Endodermal cell (in vitro differentiated cells): Measurements from ENCODE around the gene WNT8A. TPM values are rescaled to one million over a fixed set of nuclear protein-coding genes. Genes with fewer than 3 reads are reported as not detected.

Source experiments
- DNase-seq: peaks from one replicate; pipeline ENCODE4 v3.0.0-alpha.2; 2017
- H3K27ac ChIP-seq: 2 replicates; pipeline ENCODE4 v1.5.1; 2013; ENCODE audit warnings: mild to moderate bottlenecking, low read depth, low read length, moderate library complexity
- H3K27me3 ChIP-seq: 2 replicates; pipeline ENCODE4 v1.6.1; 2013; ENCODE audit warnings: mild to moderate bottlenecking, low read length, moderate library complexity; ENCODE audit not compliant: insufficient read depth, control insufficient read depth, poor library complexity, severe bottlenecking
- H3K36me3 ChIP-seq: 2 replicates; pipeline ENCODE4 v1.7.0; 2013; ENCODE audit warnings: mild to moderate bottlenecking, low read length, moderate library complexity; ENCODE audit not compliant: control insufficient read depth, insufficient read depth
- H3K4me1 ChIP-seq: one replicate; pipeline ENCODE4 v1.7.0; 2013; ENCODE audit warnings: low read length; ENCODE audit not compliant: control insufficient read depth, insufficient read depth
- H3K4me3 ChIP-seq: 2 replicates; pipeline ENCODE4 v1.5.1; 2013; ENCODE audit warnings: mild to moderate bottlenecking, low read length, moderate library complexity
- H3K9ac ChIP-seq: 2 replicates; pipeline ENCODE4 v1.6.1; 2013; ENCODE audit warnings: mild to moderate bottlenecking, low read length, moderate library complexity; ENCODE audit not compliant: poor library complexity, severe bottlenecking; ENCODE audit errors: extremely low read depth
- H3K9me3 ChIP-seq: 2 replicates; pipeline ENCODE4 v1.6.1; 2013; ENCODE audit warnings: mild to moderate bottlenecking, low read length, moderate library complexity; ENCODE audit not compliant: control insufficient read depth
- H3K27ac Mint-ChIP-seq: 2 replicates; pipeline ENCODE4 v1.8.0; 2020; ENCODE audit warnings: mixed read lengths
- H3K27me3 Mint-ChIP-seq: 2 replicates; pipeline ENCODE4 v1.8.0; 2021; ENCODE audit warnings: mild to moderate bottlenecking, mixed read lengths; ENCODE audit not compliant: insufficient read depth
- H3K36me3 Mint-ChIP-seq: 2 replicates; pipeline ENCODE4 v1.8.0; 2020; ENCODE audit warnings: low read depth, mixed read lengths
- H3K4me1 Mint-ChIP-seq: 2 replicates; pipeline ENCODE4 v1.8.0; 2020; ENCODE audit warnings: mixed read lengths
- H3K4me3 Mint-ChIP-seq: 2 replicates; pipeline ENCODE4 v1.8.0; 2020; ENCODE audit warnings: mild to moderate bottlenecking, moderate library complexity, mixed read lengths
- H3K9me3 Mint-ChIP-seq: 2 replicates; pipeline ENCODE4 v1.8.0; 2020; ENCODE audit warnings: mild to moderate bottlenecking, mixed read lengths
- CTCF ChIP-seq: fragments of 200-600 bp; sonication (generic); conservative IDR thresholded peaks from 2 replicates; pipeline ENCODE4 v1.5.0; 2021; ENCODE audit warnings: antibody characterized with exemption, mild to moderate bottlenecking
- WGBS, 2 experiments: methylation state at CpG; one replicate each; pipeline versions ENCODE4 v1.1.5 to v1.1.7; 2013; ENCODE audit warnings: missing lambda C conversion rate in 2 of 2, mixed read lengths in 1 of 2; ENCODE audit not compliant: insufficient coverage in 1 of 2, insufficient read length in 1 of 2; 5-methylcytosine and 5-hydroxymethylcytosine counted together
- total RNA-seq, 2 donors: library from RNA; stranded (reverse); fragmentation: NEBNext Ultra II Directional in 1 of 2; extraction: Animal tissue kit (Norgen Biotek cat#: 25700) in 1 of 2; gene quantifications; 2 replicates in 1 of 2; 3 replicates in 1 of 2; pipeline ENCODE4 v1.2.1, GENCODE V29; 2021

WNT8A gene
- total RNA-seq, 2 donors from 2014 or later, result 0.49 to 2.2 TPM

DNA sequence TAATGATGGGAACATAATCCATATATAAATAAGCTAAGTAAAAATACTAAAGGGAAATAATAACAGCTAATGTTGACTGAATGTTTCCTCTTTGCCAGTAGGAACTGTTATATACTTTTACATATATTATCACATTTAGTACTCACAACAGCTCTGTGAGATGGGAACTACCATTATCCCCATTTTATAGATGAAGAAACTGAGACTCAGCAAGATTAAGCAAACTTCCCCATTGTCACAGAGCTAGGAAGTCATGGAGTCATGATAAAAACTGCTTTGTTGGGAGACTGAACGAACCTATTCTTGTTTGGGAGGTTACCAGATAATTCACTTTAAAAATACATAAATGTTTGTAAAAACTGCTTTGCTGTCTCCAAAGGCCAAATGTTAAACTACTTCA, 23.4 kb downstream of the WNT8A start:
- TF ChIP-seq CTCF, result no peak
- Histone ChIP-seq H3K9me3 (no peaks in the 10 kb centered on the region), H3K27ac (no peak overlapping the region), H3K4me1 (peaks cover 5% of the 10 kb centered on the region), H3K36me3 (no peaks in the 10 kb centered on the region), H3K4me3 (no peak overlapping the region), H3K27me3 (no peaks in the 10 kb centered on the region), H3K9ac (no peak overlapping the region)
- 86% methylated on average over 1 of the region's 1 CpG; no CpG with 5 or more reads in 1 of the 2 experiments for WGBS, 2 experiments
- Mint-ChIP-seq H3K27ac (no peak overlapping the region), H3K36me3 (no peaks in the 10 kb centered on the region), H3K4me3 (no peak overlapping the region), H3K4me1 (peaks cover 32% of the 10 kb centered on the region), H3K27me3 (no peaks in the 10 kb centered on the region), H3K9me3 (no peaks in the 10 kb centered on the region)
- no peak for DNase-seq

GRCh38 chr5:138109463-138110265, 25.8 kb downstream of the WNT8A start:
- no peaks in the 10 kb centered on the region for H3K9me3 ChIP-seq
- no peak for TF ChIP-seq CTCF
- H3K4me3 ChIP-seq, result no peak overlapping the region
- no peaks in the 10 kb centered on the region for H3K36me3 ChIP-seq
- 83% methylated on average over 1 of the region's 1 CpG; no CpG with 5 or more reads in 1 of the 2 experiments for WGBS, 2 experiments
- H3K27ac ChIP-seq, result no peak overlapping the region
- Mint-ChIP-seq H3K27me3 (no peaks in the 10 kb centered on the region), H3K9me3 (no peaks in the 10 kb centered on the region), H3K4me1 (peaks cover 20% of the 10 kb centered on the region), H3K4me3 (no peak overlapping the region), H3K36me3 (no peaks in the 10 kb centered on the region), H3K27ac (no peak overlapping the region)
- no peak overlapping the region for H3K9ac ChIP-seq
- no peak for DNase-seq
- H3K27me3 ChIP-seq, result no peaks in the 10 kb centered on the region
- no peaks in the 10 kb centered on the region for H3K4me1 ChIP-seq

DNA sequence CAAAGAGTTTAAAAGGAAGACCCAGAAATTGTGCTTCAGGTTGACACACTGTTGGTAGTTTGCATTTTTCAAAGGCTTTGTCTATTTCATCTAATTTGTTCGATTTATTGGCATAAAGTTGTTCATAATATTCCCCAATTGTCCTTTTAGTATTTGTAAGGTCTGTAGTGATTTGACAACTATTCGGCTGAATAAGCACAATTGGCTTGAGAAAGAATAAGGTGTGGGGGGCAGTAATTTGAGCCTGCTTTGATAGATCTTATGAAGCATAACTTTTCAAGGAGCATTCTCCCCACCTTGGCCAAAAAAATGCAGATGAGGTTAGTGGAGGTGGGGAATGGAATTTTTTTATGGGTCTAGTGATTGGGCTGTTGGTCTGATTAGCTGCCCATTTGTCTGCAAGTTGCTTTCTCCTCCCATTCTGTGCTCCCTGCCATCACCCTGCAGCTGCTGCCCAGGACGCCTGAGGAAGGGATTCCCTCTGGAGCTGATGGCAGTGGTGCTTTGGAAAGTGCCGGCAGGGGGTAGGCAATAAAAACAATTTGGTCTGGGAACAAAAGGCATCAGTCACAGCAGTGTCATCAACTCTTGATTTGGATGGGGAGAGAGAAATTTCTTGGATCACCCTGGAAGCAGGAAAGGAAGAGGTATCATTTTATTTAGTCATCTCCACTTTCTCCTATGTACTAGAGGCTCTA, 26.6 kb downstream of the WNT8A start:
- Mint-ChIP-seq H3K27ac (no peak overlapping the region), H3K27me3 (no peaks in the 10 kb centered on the region), H3K36me3 (no peaks in the 10 kb centered on the region), H3K4me3 (no peak overlapping the region), H3K4me1 (peaks cover 20% of the 10 kb centered on the region), H3K9me3 (no peaks in the 10 kb centered on the region)
- Histone ChIP-seq H3K27me3 (no peaks in the 10 kb centered on the region), H3K4me1 (no peaks in the 10 kb centered on the region), H3K36me3 (no peaks in the 10 kb centered on the region), H3K27ac (no peak overlapping the region), H3K9ac (no peak overlapping the region), H3K9me3 (no peaks in the 10 kb centered on the region), H3K4me3 (no peak overlapping the region)
- WGBS, 2 experiments, result 40 to 58% methylated on average over 1 to 4 of the region's 4 CpGs
- peak; percentile 68 for DNase-seq
- no peak for TF ChIP-seq CTCF
